Thyroid gland (tissue), 4 donors: Measurements from ENCODE around the gene GAK.

Experiments used
- CTCF ChIP-seq, 6 experiments: fragments of 200-600 bp in 3 of 6; fragments of 450-650 bp in 3 of 6; sonication (generic) in 3 of 6; IDR thresholded peaks; one replicate each; pipeline ENCODE4 v1.5.1; 2016 to 2019; ENCODE audit warnings: antibody characterized with exemption in 6 of 6, mild to moderate bottlenecking in 2 of 6, inconsistent platforms in 1 of 6, moderate library complexity in 1 of 6
- POLR2A ChIP-seq, 2 donors: fragments of 450-650 bp; IDR thresholded peaks; one replicate each; pipeline ENCODE4 v1.6.1; 2017; ENCODE audit warnings: antibody characterized with exemption in 2 of 2, mild to moderate bottlenecking in 2 of 2, moderate library complexity in 1 of 2

- TF ChIP-seq CTCF (IDR thresholded peaks at IDR 0.05) (no peak), POLR2A (IDR thresholded peaks at IDR 0.05) (no peak)
Measured at GRCh38 chr4:960636-961350, 28.7 kb upstream of the GAK start.
